Spleen (tissue), 7 donors: ENCODE results near the gene ABAT.

ENCODE experiments used
- POLR2AphosphoS5 ChIP-seq, 3 donors: sonication (generic); formaldehyde crosslinking; IDR thresholded peaks; one replicate each; pipeline ENCODE4 v1.5.1; 2017; ENCODE audit warnings: antibody characterized with exemption in 3 of 3
- TF ChIP-seq, protein P1 (sequence below), 11 experiments: fragments of 200-600 bp in 7 of 11; fragments of 450-650 bp in 4 of 11; sonication (generic) in 4 of 11; IDR thresholded peaks in 8 of 11; conservative IDR thresholded peaks in 3 of 11; 1 replicate in 7 of 11; 2 replicates in 4 of 11; pipeline versions ENCODE4 v1.4.0 to v1.8.0; 2016 to 2021; ENCODE audit warnings: antibody characterized with exemption in 11 of 11, inconsistent platforms in 4 of 11, mild to moderate bottlenecking in 1 of 11
- donor health status: DM: no; HTN: no; CAD: no; lungs with moderate emphysema.
- donor health status: DM: no; HTN: no; CAD: no.
- donor health status: DM: no; HTN: no; CAD: no.

DNA sequence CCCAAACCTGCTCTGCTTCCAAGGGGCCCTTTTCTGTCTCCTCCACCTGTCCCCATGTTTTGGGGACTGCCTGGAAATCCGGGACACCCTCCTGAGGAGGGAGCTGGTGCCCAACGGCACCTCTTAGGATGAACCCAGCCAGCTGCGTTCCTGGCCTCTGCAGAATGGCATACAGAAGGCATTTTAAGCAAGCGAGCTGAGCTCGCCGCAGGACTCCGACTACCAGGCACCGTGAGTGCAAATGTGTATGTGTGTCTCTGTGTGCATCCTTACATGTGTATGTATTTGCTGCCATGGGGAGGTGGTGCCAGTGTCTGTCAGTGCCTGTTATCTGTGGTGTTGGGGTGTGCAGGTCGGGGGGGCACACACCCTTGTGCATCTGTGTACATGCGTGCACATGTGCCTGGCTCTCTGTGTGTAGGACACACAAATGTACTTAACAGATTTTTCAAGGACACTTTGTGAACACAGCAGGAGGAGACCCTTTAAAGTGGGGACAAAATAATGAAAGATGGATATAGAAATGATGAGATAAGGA, 39.3 kb downstream of the ABAT start:
- TF ChIP-seq, protein P1, sequence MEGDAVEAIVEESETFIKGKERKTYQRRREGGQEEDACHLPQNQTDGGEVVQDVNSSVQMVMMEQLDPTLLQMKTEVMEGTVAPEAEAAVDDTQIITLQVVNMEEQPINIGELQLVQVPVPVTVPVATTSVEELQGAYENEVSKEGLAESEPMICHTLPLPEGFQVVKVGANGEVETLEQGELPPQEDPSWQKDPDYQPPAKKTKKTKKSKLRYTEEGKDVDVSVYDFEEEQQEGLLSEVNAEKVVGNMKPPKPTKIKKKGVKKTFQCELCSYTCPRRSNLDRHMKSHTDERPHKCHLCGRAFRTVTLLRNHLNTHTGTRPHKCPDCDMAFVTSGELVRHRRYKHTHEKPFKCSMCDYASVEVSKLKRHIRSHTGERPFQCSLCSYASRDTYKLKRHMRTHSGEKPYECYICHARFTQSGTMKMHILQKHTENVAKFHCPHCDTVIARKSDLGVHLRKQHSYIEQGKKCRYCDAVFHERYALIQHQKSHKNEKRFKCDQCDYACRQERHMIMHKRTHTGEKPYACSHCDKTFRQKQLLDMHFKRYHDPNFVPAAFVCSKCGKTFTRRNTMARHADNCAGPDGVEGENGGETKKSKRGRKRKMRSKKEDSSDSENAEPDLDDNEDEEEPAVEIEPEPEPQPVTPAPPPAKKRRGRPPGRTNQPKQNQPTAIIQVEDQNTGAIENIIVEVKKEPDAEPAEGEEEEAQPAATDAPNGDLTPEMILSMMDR (IDR thresholded peaks at IDR 0.05 in 8 of 11, conservative IDR thresholded peaks at IDR 0.05 in 3 of 11), result no peak
- no peak for TF ChIP-seq POLR2AphosphoS5 (IDR thresholded peaks at IDR 0.05)
